Spleen (tissue), 11 donors: Measurements from ENCODE around the gene TRIP4. TPM values are rescaled to one million over a fixed set of nuclear protein-coding genes. Genes with fewer than 3 reads are reported as not detected.

ENCODE experiments used
- DNase-seq: peaks from one replicate; pipeline ENCODE4 v3.0.0-alpha.2; 2020
- H3K27ac ChIP-seq, 8 donors: fragments of 200-600 bp; sonication (generic) in 7 of 8; 1 replicate in 4 of 8; 2 replicates in 4 of 8; pipeline versions ENCODE4 v1.5.0 to v1.8.0; 2016 to 2021; ENCODE audit warnings: inconsistent platforms in 4 of 8, mild to moderate bottlenecking in 4 of 8, moderate library complexity in 1 of 8
- H3K27me3 ChIP-seq, 7 donors: fragments of 200-600 bp; sonication (generic) in 6 of 7; replicated peaks in 1 of 7; 1 replicate in 4 of 7; 2 replicates in 3 of 7; pipeline versions ENCODE4 v1.5.0 to v1.8.0; 2016 to 2021; ENCODE audit warnings: inconsistent platforms in 3 of 7, mild to moderate bottlenecking in 1 of 7
- H3K36me3 ChIP-seq, 6 donors: fragments of 200-600 bp; sonication (generic) in 5 of 6; 1 replicate in 4 of 6; 2 replicates in 2 of 6; pipeline versions ENCODE4 v1.5.0 to v1.8.0; 2016 to 2021; ENCODE audit warnings: inconsistent platforms in 2 of 6
- H3K4me1 ChIP-seq, 6 donors: fragments of 200-600 bp; sonication (generic) in 5 of 6; 1 replicate in 3 of 6; 2 replicates in 3 of 6; pipeline versions ENCODE4 v1.5.0 to v1.8.0; 2016 to 2021; ENCODE audit warnings: inconsistent platforms in 3 of 6
- H3K4me3 ChIP-seq, 8 donors: fragments of 200-600 bp; sonication (generic) in 7 of 8; 1 replicate in 4 of 8; 2 replicates in 4 of 8; pipeline versions ENCODE4 v1.5.0 to v1.8.0; 2016 to 2021; ENCODE audit warnings: inconsistent platforms in 4 of 8, mild to moderate bottlenecking in 4 of 8, moderate library complexity in 2 of 8
- H3K9me3 ChIP-seq, 8 donors: fragments of 200-600 bp; sonication (generic) in 7 of 8; 1 replicate in 4 of 8; 2 replicates in 4 of 8; pipeline versions ENCODE4 v1.5.0 to v1.8.0; 2016 to 2021; ENCODE audit warnings: inconsistent platforms in 4 of 8
- POLR2A ChIP-seq, 3 donors: fragments of 450-650 bp; IDR thresholded peaks; one replicate each; pipeline ENCODE4 v1.5.1; 2017; ENCODE audit warnings: antibody characterized with exemption in 3 of 3, mild to moderate bottlenecking in 1 of 3
- POLR2AphosphoS5 ChIP-seq, 3 donors: sonication (generic); formaldehyde crosslinking; IDR thresholded peaks; one replicate each; pipeline ENCODE4 v1.5.1; 2017; ENCODE audit warnings: antibody characterized with exemption in 3 of 3
- WGBS, 5 donors: extraction: QIAGEN DNeasy Blood & Tissue Kit in 3 of 5; methylation state at CpG; one replicate each; pipeline versions ENCODE4 v1.1.5 to v1.1.7; 2013 to 2018; 5-methylcytosine and 5-hydroxymethylcytosine counted together
- intact Hi-C: fragments of 100-400 bp; cut with DNase I; formaldehyde crosslinking; loops from one replicate; pipeline ENCODE4 v1.15.0; 2023; ENCODE audit warnings: low total_unique reads
- polyA plus RNA-seq, 3 donors: library from polyadenylated mRNA; stranded (reverse); fragments of 200-250 nt; gene quantifications; one replicate each; pipeline ENCODE4 v1.2.1, GENCODE V29; 2013
- total RNA-seq, 7 donors: library from RNA; depleted of rRNA in 3 of 7; stranded (reverse); fragments of >200 nt in 3 of 7; fragmentation: NEBNext Ultra II Directional in 4 of 7; extraction: Animal tissue kit (Norgen Biotek cat#: 25700) in 4 of 7; gene quantifications; one replicate each; pipeline versions ENCODE4 v1.1.0 to v1.2.1, GENCODE V29; 2016 to 2021
- TF ChIP-seq, protein P1 (sequence below), 11 experiments: fragments of 200-600 bp in 7 of 11; fragments of 450-650 bp in 4 of 11; sonication (generic) in 4 of 11; IDR thresholded peaks in 8 of 11; conservative IDR thresholded peaks in 3 of 11; 1 replicate in 7 of 11; 2 replicates in 4 of 11; pipeline versions ENCODE4 v1.4.0 to v1.8.0; 2016 to 2021; ENCODE audit warnings: antibody characterized with exemption in 11 of 11, inconsistent platforms in 4 of 11, mild to moderate bottlenecking in 1 of 11
- donor health status: healthy with polysubstance abuse.
- donor health status: DM: no; HTN: no; CAD: no; lungs with moderate emphysema.
- donor health status: DM: no; HTN: no; CAD: no.
- donor health status: Bipolar disorder and iron deficiency.
- donor health status: healthy.
- donor health status: DM: no; HTN: no; CAD: no.
- donor health status: DM: yes; HTN: yes; CAD: no.

The TRIP4 gene
- total and polyA plus RNA-seq, 10 donors: 17.3 to 31.9 (median 22.8) TPM

DNA sequence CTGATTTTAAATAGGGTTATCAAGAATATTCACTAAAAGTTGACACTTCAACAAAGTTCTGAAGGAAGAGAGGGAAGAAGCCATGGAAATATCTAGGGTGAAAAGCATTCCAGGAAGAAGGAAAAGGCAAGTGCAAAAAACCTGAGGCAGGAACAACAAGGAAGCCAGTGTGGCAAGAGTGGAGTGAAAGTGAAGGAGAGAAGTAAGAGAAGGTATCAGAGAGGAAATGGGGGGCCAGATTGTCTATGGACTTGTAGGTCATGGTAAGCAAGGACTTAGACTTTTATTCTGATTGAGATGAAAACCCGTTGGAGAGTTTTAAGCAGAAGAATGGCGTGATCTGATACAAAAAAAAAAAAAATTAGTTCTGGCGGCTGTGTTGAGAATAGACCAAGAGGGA is 54.2 kb downstream of the TRIP4 start:
- no peak for DNase-seq
- Histone ChIP-seq H3K27ac (no peak overlapping the region), H3K4me1 (peaks cover 0 to 28% (median 11%) of the 10 kb centered on the region in 6 donors), H3K36me3 (peaks cover 0 to 56% (median 14%) of the 10 kb centered on the region in 6 donors), H3K4me3 (no peak overlapping the region), H3K9me3 (no peaks in the 10 kb centered on the region), H3K27me3 (no peaks in the 10 kb centered on the region)
- intact Hi-C loops: no loop called here
- TF ChIP-seq POLR2A (IDR thresholded peaks at IDR 0.05): no peak
- TF ChIP-seq, protein P1, sequence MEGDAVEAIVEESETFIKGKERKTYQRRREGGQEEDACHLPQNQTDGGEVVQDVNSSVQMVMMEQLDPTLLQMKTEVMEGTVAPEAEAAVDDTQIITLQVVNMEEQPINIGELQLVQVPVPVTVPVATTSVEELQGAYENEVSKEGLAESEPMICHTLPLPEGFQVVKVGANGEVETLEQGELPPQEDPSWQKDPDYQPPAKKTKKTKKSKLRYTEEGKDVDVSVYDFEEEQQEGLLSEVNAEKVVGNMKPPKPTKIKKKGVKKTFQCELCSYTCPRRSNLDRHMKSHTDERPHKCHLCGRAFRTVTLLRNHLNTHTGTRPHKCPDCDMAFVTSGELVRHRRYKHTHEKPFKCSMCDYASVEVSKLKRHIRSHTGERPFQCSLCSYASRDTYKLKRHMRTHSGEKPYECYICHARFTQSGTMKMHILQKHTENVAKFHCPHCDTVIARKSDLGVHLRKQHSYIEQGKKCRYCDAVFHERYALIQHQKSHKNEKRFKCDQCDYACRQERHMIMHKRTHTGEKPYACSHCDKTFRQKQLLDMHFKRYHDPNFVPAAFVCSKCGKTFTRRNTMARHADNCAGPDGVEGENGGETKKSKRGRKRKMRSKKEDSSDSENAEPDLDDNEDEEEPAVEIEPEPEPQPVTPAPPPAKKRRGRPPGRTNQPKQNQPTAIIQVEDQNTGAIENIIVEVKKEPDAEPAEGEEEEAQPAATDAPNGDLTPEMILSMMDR (IDR thresholded peaks at IDR 0.05 in 8 of 11, conservative IDR thresholded peaks at IDR 0.05 in 3 of 11): no peak
- no peak for TF ChIP-seq POLR2AphosphoS5 (IDR thresholded peaks at IDR 0.05)
- 80 to 92% (median 84%) methylated on average over 3 of the region's 3 CpGs for WGBS, 5 donors

DNA sequence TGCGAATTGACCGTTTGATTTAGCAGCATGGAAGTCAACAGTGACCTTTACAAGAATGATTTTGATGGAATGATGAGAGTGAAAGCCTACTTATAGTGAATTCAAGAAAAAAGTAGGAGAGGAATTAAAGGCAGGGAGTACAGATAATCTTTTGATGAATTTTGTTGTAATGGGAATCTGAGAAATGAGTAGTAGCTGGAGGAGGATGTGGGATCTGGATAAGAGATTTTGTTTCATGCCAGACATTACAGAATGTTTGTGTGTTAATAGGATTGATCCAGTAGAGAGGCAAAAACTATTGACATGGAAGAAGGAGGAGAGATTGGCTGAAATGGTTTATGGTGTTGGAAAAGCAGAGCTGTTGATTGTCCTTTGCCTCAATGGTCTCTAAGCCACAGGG is 55.4 kb downstream of the TRIP4 start:
- TF ChIP-seq POLR2A (IDR thresholded peaks at IDR 0.05) (no peak), POLR2AphosphoS5 (IDR thresholded peaks at IDR 0.05) (no peak)
- TF ChIP-seq, protein P1 (IDR thresholded peaks at IDR 0.05 in 8 of 11, conservative IDR thresholded peaks at IDR 0.05 in 3 of 11): no peak
- Histone ChIP-seq H3K9me3 (no peaks in the 10 kb centered on the region), H3K4me1 (peaks cover 0 to 36% (median 17%) of the 10 kb centered on the region in 6 donors), H3K27ac (no peak overlapping the region), H3K36me3 (peaks cover 0 to 58% (median 19%) of the 10 kb centered on the region in 6 donors), H3K4me3 (no peak overlapping the region), H3K27me3 (no peaks in the 10 kb centered on the region)
- intact Hi-C loops: no loop called here
- 86 to 91% (median 87%) methylated on average over 2 of the region's 2 CpGs for WGBS, 5 donors
- no peak for DNase-seq

DNA sequence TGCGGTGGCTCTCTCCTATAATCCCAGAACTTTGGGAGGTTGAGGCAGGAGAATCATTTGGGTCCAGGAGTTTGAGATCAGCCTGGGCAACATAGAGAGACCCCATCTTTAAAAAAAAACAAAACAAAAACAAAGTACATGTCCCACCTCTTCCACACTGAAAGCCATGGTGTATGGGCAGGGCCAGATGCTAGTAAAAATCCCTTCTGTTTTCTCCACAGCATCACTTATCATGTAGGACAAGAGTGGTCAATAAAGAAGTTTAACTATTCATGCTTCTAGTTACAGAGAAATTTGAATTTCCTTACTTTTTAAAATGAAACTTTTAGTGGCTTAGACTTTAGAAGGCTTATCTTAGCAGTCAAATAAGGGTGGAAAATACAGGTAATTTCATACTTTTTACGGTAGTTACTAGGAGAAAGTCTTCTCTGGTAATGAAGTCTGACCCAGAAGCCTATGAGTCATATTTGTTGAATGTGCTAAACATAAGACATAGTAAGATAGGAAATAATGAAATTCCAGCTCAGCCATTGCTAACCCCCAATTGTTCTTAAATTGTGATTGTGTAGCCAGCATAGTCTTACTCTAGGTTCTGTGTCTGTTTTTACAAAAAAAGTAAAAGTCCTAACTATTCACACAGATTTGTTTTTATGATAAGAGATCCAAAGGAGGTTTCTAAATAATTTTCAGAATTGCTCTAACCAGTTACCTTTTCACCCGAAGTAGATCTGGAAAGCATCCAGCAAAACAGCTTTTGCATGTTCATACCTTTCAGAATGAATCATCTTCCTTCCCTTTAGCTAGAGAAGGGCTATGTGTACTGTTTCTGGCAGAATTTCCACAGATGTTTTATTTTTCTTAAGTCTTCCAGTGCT is 56.3 kb downstream of the TRIP4 start:
- H3K27me3 ChIP-seq: no peaks in the 10 kb centered on the region
- H3K36me3 ChIP-seq: peaks cover 0 to 59% (median 20%) of the 10 kb centered on the region in 6 donors
- H3K4me1 ChIP-seq: peaks cover 0 to 40% (median 22%) of the 10 kb centered on the region in 6 donors
- peak overlapping the region in 1 of 8 donors; percentile 31 for H3K27ac ChIP-seq
- intact Hi-C loops: no loop called here
- H3K4me3 ChIP-seq: no peak overlapping the region
- no peak for DNase-seq
- no peak for TF ChIP-seq POLR2A (IDR thresholded peaks at IDR 0.05)
- TF ChIP-seq POLR2AphosphoS5 (IDR thresholded peaks at IDR 0.05): no peak
- TF ChIP-seq, protein P1 (IDR thresholded peaks at IDR 0.05 in 8 of 11, conservative IDR thresholded peaks at IDR 0.05 in 3 of 11): no peak
- no peaks in the 10 kb centered on the region for H3K9me3 ChIP-seq
- WGBS, 5 donors: 61 to 68% (median 62%) methylated on average over 3 of the region's 3 CpGs

GRCh38 chr15:64444836-64445235 is 57.2 kb downstream of the TRIP4 start:
- Histone ChIP-seq H3K4me1 (peaks cover 0 to 47% (median 22%) of the 10 kb centered on the region in 6 donors), H3K27ac (peak overlapping the region in 1 of 8 donors; percentile 31), H3K4me3 (no peak overlapping the region), H3K27me3 (no peaks in the 10 kb centered on the region), H3K36me3 (peaks cover 0 to 61% (median 21%) of the 10 kb centered on the region in 6 donors), H3K9me3 (no peaks in the 10 kb centered on the region)
- DNase-seq: no peak
- TF ChIP-seq POLR2AphosphoS5 (IDR thresholded peaks at IDR 0.05): no peak
- TF ChIP-seq, protein P1 (IDR thresholded peaks at IDR 0.05 in 8 of 11, conservative IDR thresholded peaks at IDR 0.05 in 3 of 11): no peak
- no peak for TF ChIP-seq POLR2A (IDR thresholded peaks at IDR 0.05)
- intact Hi-C loops: no loop called here
